Activated CD4-positive, alpha-beta memory T cell treated with anti-CD3 and anti-CD28 coated beads for 36 hours (primary cell): ENCODE data around the gene TBC1D5. TPM values are rescaled to one million over a fixed set of nuclear protein-coding genes. Genes with fewer than 3 reads are reported as not detected.
"Not testable (repeated sequence)": the region's sequence is repeated elsewhere in the genome, so short reads cannot be mapped to it uniquely, and the experiment has no call there.

Experiments used
- CTCF ChIA-PET: fragments of 350-600 bp; sonication (Branson Sonifier 250); formaldehyde crosslinking; loops from one replicate; lab custom pipeline; 2021; ENCODE audit warnings: antibody characterized with exemption, inconsistent platforms; lab: Charles Lee
- POLR2A ChIA-PET: fragments of 350-600 bp; sonication (Branson Sonifier 250); formaldehyde crosslinking; loops from one replicate; lab custom pipeline; 2021; ENCODE audit warnings: antibody characterized with exemption; lab: Charles Lee
- DNase-seq: peaks from one replicate; pipeline ENCODE4 v3.0.0-alpha.2; 2020
- H3K27ac Mint-ChIP-seq: one replicate; pipeline ENCODE4 v1.8.0; 2021; ENCODE audit warnings: mixed read lengths
- H3K27me3 Mint-ChIP-seq: one replicate; pipeline ENCODE4 v1.8.0; 2021; ENCODE audit warnings: mixed read lengths
- H3K36me3 Mint-ChIP-seq: one replicate; pipeline ENCODE4 v1.8.0; 2021; ENCODE audit warnings: mixed read lengths
- H3K4me1 Mint-ChIP-seq: one replicate; pipeline ENCODE4 v1.8.0; 2021; ENCODE audit warnings: low read depth, mixed read lengths
- H3K4me3 Mint-ChIP-seq: one replicate; pipeline ENCODE4 v1.8.0; 2021; ENCODE audit warnings: mild to moderate bottlenecking, mixed read lengths
- H3K9me3 Mint-ChIP-seq: one replicate; pipeline ENCODE4 v1.8.0; 2021; ENCODE audit warnings: mixed read lengths
- intact Hi-C: fragments of 100-400 bp; cut with micrococcal nuclease; formaldehyde crosslinking; loops from one replicate; pipeline ENCODE4 v1.15.1; 2023
- total RNA-seq, 2 experiments: library from RNA; stranded (reverse); gene quantifications; one replicate each; pipeline ENCODE4 v1.2.3, GENCODE V29; 2021

The TBC1D5 gene
- total RNA-seq, 2 experiments from 2014 or later, result 49.2 to 53.7 TPM

GRCh38 chr3:17401912-17402311 is 340.5 kb downstream of the TBC1D5 start:
- H3K9me3 Mint-ChIP-seq, result no peaks in the 10 kb centered on the region

GRCh38 chr3:17399586-17399985 is 342.8 kb downstream of the TBC1D5 start:
- no peaks in the 10 kb centered on the region for H3K27me3 Mint-ChIP-seq
- intact Hi-C loops, result no loop called here
- no peaks in the 10 kb centered on the region for H3K9me3 Mint-ChIP-seq
- no peak for DNase-seq
- POLR2A ChIA-PET, result no interaction called here
- peaks cover 18% of the 10 kb centered on the region for H3K36me3 Mint-ChIP-seq
- no peak overlapping the region for H3K27ac Mint-ChIP-seq
- CTCF ChIA-PET, result interaction anchor here (0.8 kb wide), 1 partner anchor 14 kb away, joined by 3 read pairs; no protein-coding TSS in a partner anchor
- H3K4me3 Mint-ChIP-seq, result no peak overlapping the region
- no peaks in the 10 kb centered on the region for H3K4me1 Mint-ChIP-seq

More at GRCh38 chr3:17401912-17402311, 340.5 kb downstream of the TBC1D5 start:
- no peak overlapping the region for H3K4me3 Mint-ChIP-seq
- H3K36me3 Mint-ChIP-seq, result peaks cover 12% of the 10 kb centered on the region
- H3K27me3 Mint-ChIP-seq, result no peaks in the 10 kb centered on the region
- ChIA-PET POLR2A (no interaction called here), CTCF (interaction anchor here (1.0 kb wide), 1 partner anchor 142 kb away, joined by 3 read pairs; no protein-coding TSS in a partner anchor)
- DNase-seq, result no peak
- H3K27ac Mint-ChIP-seq, result no peak overlapping the region
- no peaks in the 10 kb centered on the region for H3K4me1 Mint-ChIP-seq
- intact Hi-C loops, result no loop called here

GRCh38 chr3:17398959-17399551 is 343.4 kb downstream of the TBC1D5 start:
- DNase-seq, result no peak
- Mint-ChIP-seq H3K4me1 (no peaks in the 10 kb centered on the region), H3K9me3 (no peaks in the 10 kb centered on the region), H3K27ac (no peak overlapping the region), H3K36me3 (peaks cover 21% of the 10 kb centered on the region), H3K27me3 (no peaks in the 10 kb centered on the region), H3K4me3 (no peak overlapping the region)
- ChIA-PET POLR2A (no interaction called here), CTCF (interaction anchor here (0.8 kb wide), 1 partner anchor 14 kb away, joined by 3 read pairs; no protein-coding TSS in a partner anchor)
- intact Hi-C loops, result no loop called here

- Mint-ChIP-seq H3K27me3 (no peaks in the 10 kb centered on the region), H3K27ac (no peak overlapping the region), H3K4me3 (no peak overlapping the region), H3K9me3 (peaks cover 9% of the 10 kb centered on the region), H3K36me3 (peaks cover 43% of the 10 kb centered on the region), H3K4me1 (no peaks in the 10 kb centered on the region)
- no peak for DNase-seq
- ChIA-PET CTCF (no interaction called here), POLR2A (no interaction called here)
- intact Hi-C loops, result no loop called here
Measured at GRCh38 chr3:17396036-17396435, 346.4 kb downstream of the TBC1D5 start.

GRCh38 chr3:17394541-17395155 is 347.8 kb downstream of the TBC1D5 start:
- peaks cover 48% of the 10 kb centered on the region for H3K36me3 Mint-ChIP-seq
- CTCF ChIA-PET, result no interaction called here

GRCh38 chr3:17392516-17392915 is 349.9 kb downstream of the TBC1D5 start:
- H3K4me3 Mint-ChIP-seq, H3K27me3 Mint-ChIP-seq, H3K4me1 Mint-ChIP-seq, H3K27ac Mint-ChIP-seq, DNase-seq, POLR2A ChIA-PET, CTCF ChIA-PET, intact Hi-C loops, H3K9me3 Mint-ChIP-seq: not testable (repeated sequence)
- peaks cover 49% of the 10 kb centered on the region for H3K36me3 Mint-ChIP-seq

More at GRCh38 chr3:17394541-17395155, 347.8 kb downstream of the TBC1D5 start:
- Mint-ChIP-seq H3K27me3 (no peaks in the 10 kb centered on the region), H3K4me1 (no peaks in the 10 kb centered on the region), H3K27ac (no peak overlapping the region), H3K9me3 (peaks cover 9% of the 10 kb centered on the region), H3K4me3 (no peak overlapping the region)
- no peak for DNase-seq
- POLR2A ChIA-PET, result no interaction called here
- intact Hi-C loops, result no loop called here

- ChIA-PET CTCF (no interaction called here), POLR2A (no interaction called here)
- H3K4me3 Mint-ChIP-seq, result no peak overlapping the region
- H3K27me3 Mint-ChIP-seq, result no peaks in the 10 kb centered on the region
- intact Hi-C loops, result no loop called here
- no peaks in the 10 kb centered on the region for H3K4me1 Mint-ChIP-seq
- H3K27ac Mint-ChIP-seq, result no peak overlapping the region
- peaks cover 9% of the 10 kb centered on the region for H3K9me3 Mint-ChIP-seq
- DNase-seq, result no peak
- H3K36me3 Mint-ChIP-seq, result peaks cover 44% of the 10 kb centered on the region
Measured at GRCh38 chr3:17390785-17391184, 351.6 kb downstream of the TBC1D5 start.

- ChIA-PET POLR2A (no interaction called here), CTCF (no interaction called here)
- Mint-ChIP-seq H3K27ac (no peak overlapping the region), H3K4me3 (no peak overlapping the region), H3K36me3 (peaks cover 16% of the 10 kb centered on the region), H3K27me3 (no peaks in the 10 kb centered on the region), H3K9me3 (no peaks in the 10 kb centered on the region), H3K4me1 (no peaks in the 10 kb centered on the region)
- intact Hi-C loops, result no loop called here
- no peak for DNase-seq
Measured at GRCh38 chr3:17387108-17387507, 355.3 kb downstream of the TBC1D5 start.

GRCh38 chr3:17386432-17386831 is 356.0 kb downstream of the TBC1D5 start:
- DNase-seq, result no peak
- Mint-ChIP-seq H3K4me1 (no peaks in the 10 kb centered on the region), H3K27ac (no peak overlapping the region), H3K4me3 (no peak overlapping the region), H3K36me3 (peaks cover 10% of the 10 kb centered on the region), H3K9me3 (no peaks in the 10 kb centered on the region), H3K27me3 (no peaks in the 10 kb centered on the region)
- POLR2A ChIA-PET, result no interaction called here
- intact Hi-C loops, result no loop called here
- CTCF ChIA-PET, result no interaction called here

GRCh38 chr3:17384567-17385296 is 357.7 kb downstream of the TBC1D5 start:
- CTCF ChIA-PET, result no interaction called here
- H3K4me1 Mint-ChIP-seq, result no peaks in the 10 kb centered on the region
- peaks cover 5% of the 10 kb centered on the region for H3K36me3 Mint-ChIP-seq

GRCh38 chr3:17373304-17373703 is 369.1 kb downstream of the TBC1D5 start:
- Mint-ChIP-seq H3K4me1 (no peaks in the 10 kb centered on the region), H3K27me3 (no peaks in the 10 kb centered on the region), H3K27ac (no peak overlapping the region), H3K4me3 (no peak overlapping the region), H3K36me3 (peaks cover 16% of the 10 kb centered on the region), H3K9me3 (no peaks in the 10 kb centered on the region)
- intact Hi-C loops, result no loop called here
- POLR2A ChIA-PET, result no interaction called here
- CTCF ChIA-PET, result no interaction called here
- no peak for DNase-seq

More at GRCh38 chr3:17384567-17385296, 357.7 kb downstream of the TBC1D5 start:
- no peak for DNase-seq
- intact Hi-C loops, result no loop called here
- Mint-ChIP-seq H3K27me3 (no peaks in the 10 kb centered on the region), H3K4me3 (no peak overlapping the region), H3K27ac (no peak overlapping the region), H3K9me3 (no peaks in the 10 kb centered on the region)
- POLR2A ChIA-PET, result no interaction called here

- Mint-ChIP-seq H3K27ac (no peak overlapping the region), H3K9me3 (no peaks in the 10 kb centered on the region), H3K4me1 (no peaks in the 10 kb centered on the region), H3K27me3 (no peaks in the 10 kb centered on the region), H3K4me3 (no peak overlapping the region), H3K36me3 (peaks cover 16% of the 10 kb centered on the region)
- CTCF ChIA-PET, result no interaction called here
- DNase-seq, result no peak
- POLR2A ChIA-PET, result no interaction called here
- intact Hi-C loops, result no loop called here
Measured at GRCh38 chr3:17372362-17373210, 369.8 kb downstream of the TBC1D5 start.
